H1 (cell line): Measurements from ENCODE around the gene FAM193A. TPM values are rescaled to one million over a fixed set of nuclear protein-coding genes. Genes with fewer than 3 reads are reported as not detected.
A peak's percentile ranks its signal among the peaks of the same experiment; 100 is the strongest.

ENCODE experiments used
- CTCF ChIA-PET: fragments of 300-600 bp; sonication (Branson Sonifier 250); formaldehyde crosslinking; loops from one replicate; lab custom pipeline; 2021; ENCODE audit not compliant: partially characterized antibody; lab: Charles Lee
- POLR2A ChIA-PET: fragments of 300-600 bp; sonication (Branson Sonifier 250); formaldehyde crosslinking; loops from one replicate; lab custom pipeline; 2021; ENCODE audit warnings: inconsistent platforms; ENCODE audit not compliant: partially characterized antibody; lab: Charles Lee
- DNase-seq, 2 experiments: peaks; one replicate each; pipeline versions ENCODE4 v3.0.0 to v3.0.0-alpha.2; 2010 to 2022; ENCODE audit warnings: low spot score in 2 of 2, low read depth in 1 of 2, mixed read lengths in 1 of 2
- FAIRE-seq: peaks from 2 replicates; lab custom pipeline; 2011; peaks lifted over from hg19 to GRCh38; lab: Jason Lieb, UNC
- H2AFZ ChIP-seq: 2 replicates; pipeline ENCODE4 v1.8.1; 2012; ENCODE audit warnings: low read length, inconsistent platforms
- H2AK5ac ChIP-seq: 2 replicates; pipeline ENCODE4 v1.6.1; 2013; ENCODE audit warnings: low read depth, low read length
- H2BK120ac ChIP-seq: replicated peaks from 2 replicates; pipeline ENCODE3; 2013; ENCODE audit warnings: low read depth, low read length, inconsistent platforms
- H2BK12ac ChIP-seq: 2 replicates; pipeline ENCODE4 v1.6.1; 2013; ENCODE audit warnings: low read depth, low read length
- H2BK15ac ChIP-seq: 2 replicates; pipeline ENCODE4 v1.6.1; 2013; ENCODE audit warnings: low read length
- H2BK20ac ChIP-seq: 2 replicates; pipeline ENCODE4 v1.6.1; 2013; ENCODE audit warnings: low read length
- H2BK5ac ChIP-seq: 2 replicates; pipeline ENCODE4 v1.6.1; 2013; ENCODE audit warnings: low read depth, low read length
- H3K14ac ChIP-seq: 2 replicates; pipeline ENCODE4 v1.6.1; 2013; ENCODE audit warnings: inconsistent platforms; ENCODE audit not compliant: insufficient read length
- H3K18ac ChIP-seq: 2 replicates; pipeline ENCODE4 v1.6.1; 2013; ENCODE audit warnings: low read length; ENCODE audit errors: extremely low read depth
- H3K23ac ChIP-seq: 2 replicates; pipeline ENCODE4 v1.6.1; 2013; ENCODE audit warnings: inconsistent platforms; ENCODE audit not compliant: insufficient read length
- H3K23me2 ChIP-seq: 2 replicates; pipeline ENCODE4 v1.6.1; 2013; ENCODE audit warnings: low read depth, low read length
- H3K27ac ChIP-seq: 2 replicates; pipeline ENCODE4 v1.6.1; 2011; ENCODE audit warnings: low read depth, low read length, inconsistent platforms
- H3K27me3 ChIP-seq, 4 experiments: replicated peaks in 1 of 4; 1 replicate in 1 of 4; 2 replicates in 3 of 4; pipeline versions ENCODE4 v1.6.1 to v1.8.1; 2011 to 2013; ENCODE audit warnings: low read length in 3 of 4, mild to moderate bottlenecking in 3 of 4, inconsistent platforms in 2 of 4, mixed read lengths in 2 of 4, moderate library complexity in 1 of 4; ENCODE audit not compliant: control insufficient read depth in 3 of 4, insufficient read depth in 3 of 4; ENCODE audit errors: extremely low read depth in 1 of 4
- H3K36me3 ChIP-seq, 4 experiments: 2 replicates each; pipeline versions ENCODE4 v1.6.1 to v1.8.1; 2011 to 2013; ENCODE audit warnings: mild to moderate bottlenecking in 4 of 4, low read length in 3 of 4, moderate library complexity in 2 of 4, control low read depth in 1 of 4, inconsistent platforms in 1 of 4; ENCODE audit not compliant: insufficient read depth in 4 of 4, control insufficient read depth in 2 of 4
- H3K4ac ChIP-seq: replicated peaks from 2 replicates; pipeline ENCODE3; 2013; ENCODE audit warnings: low read length, low read depth, mixed read lengths, inconsistent platforms; ENCODE audit not compliant: insufficient read length
- H3K4me1 ChIP-seq, 4 experiments: replicated peaks in 1 of 4; 1 replicate in 1 of 4; 2 replicates in 3 of 4; pipeline versions ENCODE4 v1.6.1 to v1.8.1; 2011 to 2013; ENCODE audit warnings: low read length in 3 of 4, inconsistent platforms in 2 of 4, mixed read lengths in 1 of 4; ENCODE audit not compliant: insufficient read depth in 4 of 4, control insufficient read depth in 3 of 4
- H3K4me2 ChIP-seq, 2 experiments: 2 replicates each; pipeline versions ENCODE4 v1.6.1 to v1.8.1; 2011 to 2013; ENCODE audit warnings: low read depth in 2 of 2, low read length in 2 of 2, control low read depth in 1 of 2, inconsistent platforms in 1 of 2, mild to moderate bottlenecking in 1 of 2; ENCODE audit not compliant: insufficient read depth in 1 of 2
- H3K4me3 ChIP-seq, 4 experiments: fragments of 200-600, 300-600 bp in 1 of 4; sonication (generic), shearing (Covaris generic), sonication (Bioruptor Twin) in 1 of 4; 2 replicates each; pipeline versions ENCODE4 v1.5.1 to v1.8.1; 2011 to 2016; ENCODE audit warnings: low read length in 4 of 4, low read depth in 3 of 4, control low read depth in 2 of 4, inconsistent platforms in 2 of 4, mild to moderate bottlenecking in 2 of 4, mixed read lengths in 1 of 4, moderate library complexity in 1 of 4; ENCODE audit not compliant: insufficient read depth in 2 of 4; ENCODE audit errors: extremely low read depth in 1 of 4
- H3K56ac ChIP-seq: replicated peaks from 2 replicates; pipeline ENCODE3; 2013; ENCODE audit warnings: low read depth, mild to moderate bottlenecking, mixed read lengths, low read length, inconsistent platforms; ENCODE audit not compliant: insufficient read length
- H3K79me1 ChIP-seq: 2 replicates; pipeline ENCODE4 v1.6.1; 2013; ENCODE audit warnings: low read depth, low read length, control low read depth
- H3K79me2 ChIP-seq, 2 experiments: 2 replicates each; pipeline versions ENCODE4 v1.6.1 to v1.8.1; 2012 to 2013; ENCODE audit warnings: low read length in 2 of 2, mild to moderate bottlenecking in 2 of 2, inconsistent platforms in 1 of 2; ENCODE audit not compliant: insufficient read depth in 2 of 2, control insufficient read depth in 1 of 2
- H3K9ac ChIP-seq, 4 experiments: replicated peaks in 1 of 4; 1 replicate in 1 of 4; 2 replicates in 3 of 4; pipeline versions ENCODE4 v1.6.1 to v1.8.1; 2011 to 2013; ENCODE audit warnings: low read depth in 3 of 4, low read length in 3 of 4, control low read depth in 2 of 4, mild to moderate bottlenecking in 2 of 4, moderate library complexity in 2 of 4, inconsistent platforms in 1 of 4; ENCODE audit errors: extremely low read depth in 1 of 4
- H3K9me3 ChIP-seq, 2 experiments: 2 replicates each; pipeline versions ENCODE4 v1.6.1 to v1.8.1; 2012 to 2013; ENCODE audit warnings: mild to moderate bottlenecking in 2 of 2, moderate library complexity in 2 of 2, control low read depth in 1 of 2, inconsistent platforms in 1 of 2, low read depth in 1 of 2, low read length in 1 of 2, mixed read lengths in 1 of 2; ENCODE audit not compliant: insufficient read depth in 2 of 2
- H4K20me1 ChIP-seq, 2 experiments: replicated peaks in 1 of 2; 2 replicates each; pipeline versions ENCODE3 to v1.8.1; 2011 to 2013; ENCODE audit warnings: inconsistent platforms in 2 of 2, low read length in 2 of 2, mild to moderate bottlenecking in 1 of 2; ENCODE audit not compliant: insufficient read depth in 2 of 2, control insufficient read depth in 1 of 2
- H4K5ac ChIP-seq: 2 replicates; pipeline ENCODE4 v1.6.1; 2013; ENCODE audit warnings: low read length, low read depth, mixed read lengths, inconsistent platforms; ENCODE audit not compliant: insufficient read length
- H4K8ac ChIP-seq: 2 replicates; pipeline ENCODE4 v1.8.0; 2013; ENCODE audit warnings: mild to moderate bottlenecking, moderate library complexity, low read length, inconsistent platforms; ENCODE audit not compliant: insufficient read depth; ENCODE audit errors: extremely low read depth
- H4K91ac ChIP-seq: replicated peaks from 2 replicates; pipeline ENCODE3; 2013; ENCODE audit warnings: low read length, mixed read lengths, inconsistent platforms; ENCODE audit not compliant: insufficient read length
- POLR2AphosphoS5 ChIP-seq: IDR thresholded peaks from 2 replicates; pipeline ENCODE4 v1.6.1; 2011; ENCODE audit warnings: low read depth, low read length
- USF2 ChIP-seq: IDR thresholded peaks from 2 replicates; pipeline ENCODE4 v1.6.1; 2011; ENCODE audit warnings: low read length, improper control_type of control experiment
- WGBS, 2 experiments: shearing (Covaris generic) in 1 of 2; methylation state at CpG; one replicate each; pipeline versions ENCODE4 v1.1.6 to v1.1.7; 2013 to 2015; ENCODE audit warnings: low lambda C conversion rate in 2 of 2, mixed read lengths in 2 of 2, inconsistent platforms in 1 of 2, low coverage in 1 of 2, missing lambda C conversion rate in 1 of 2; ENCODE audit not compliant: insufficient replicate concordance in 2 of 2, insufficient coverage in 1 of 2, insufficient read length in 1 of 2; ENCODE audit errors: extremely low coverage in 1 of 2, missing lambda C conversion rate in 1 of 2; 5-methylcytosine and 5-hydroxymethylcytosine counted together
- polyA plus RNA-seq, 7 experiments: library from polyadenylated mRNA; depleted of rRNA in 3 of 7; stranded (reverse) in 5 of 7; unstranded in 2 of 7; fragments of >200 nt in 5 of 7; fragments of 200-250 nt in 2 of 7; gene quantifications; 1 replicate in 5 of 7; 2 replicates in 1 of 7; 4 replicates in 1 of 7; pipeline versions ENCODE4 v1.2.1 to v1.2.3, GENCODE V29; 2011 to 2013; ENCODE audit warnings: missing spikeins in 2 of 7, mixed read lengths in 2 of 7
- total RNA-seq: library from RNA; stranded (reverse); fragmentation: NEBNext Ultra II Directional; extraction: Animal tissue kit (Norgen Biotek cat#: 25700); gene quantifications from 2 replicates; pipeline ENCODE4 v1.2.1, GENCODE V29; 2021

The FAM193A gene
- total and polyA plus RNA-seq, 2 of the 8 experiments (the other 6 are each of a cell fraction or from before 2014, with no cell fraction given), result 8.7 to 26.2 TPM

GRCh38 chr4:2515830-2516550 is 20.5 kb upstream of the FAM193A start:
- Histone ChIP-seq H3K27me3 (no peaks in the 10 kb centered on the region), H2BK5ac (no peak overlapping the region), H3K23ac (no peak overlapping the region), H2BK20ac (no peak overlapping the region), H3K4me1 (no peaks in the 10 kb centered on the region), H3K14ac (no peak overlapping the region), H4K5ac (no peak overlapping the region), H3K27ac (no peak overlapping the region), H4K8ac (no peak overlapping the region), H3K79me1 (peaks cover 3% of the 10 kb centered on the region; the same call in 1 of the 2 replicates), H3K9ac (no peak overlapping the region), H3K79me2 (no peaks in the 10 kb centered on the region), H2AFZ (no peak overlapping the region), H3K9me3 (no peaks in the 10 kb centered on the region), H4K20me1 (peaks cover 5 to 9% of the 10 kb centered on the region in 2 experiments), H3K4me3 (no peak overlapping the region), H3K4me2 (no peak overlapping the region), H2BK120ac (no peak overlapping the region), H2BK12ac (no peak overlapping the region), H3K56ac (no peak overlapping the region), H3K4ac (no peak overlapping the region), H3K18ac (no peak overlapping the region), H3K23me2 (no peaks in the 10 kb centered on the region), H2AK5ac (no peak overlapping the region), H2BK15ac (no peak overlapping the region), H4K91ac (no peak overlapping the region), H3K36me3 (peaks cover 21 to 45% (median 36%) of the 10 kb centered on the region in 4 experiments)
- 93% methylated on average over 4 of the region's 4 CpGs; no CpG with 5 or more reads in 1 of the 2 experiments for whole genome bisulfite sequencing, 2 experiments
- TF ChIP-seq USF2, result no peak
- peak; percentile 46; the same call in 1 of the 2 replicates for TF ChIP-seq POLR2AphosphoS5
- POLR2A ChIA-PET, result interaction anchor here (0.9 to 1.7 kb wide), 2 partner anchors 8 to 22 kb away, joined by 3 to 6 read pairs; no protein-coding TSS in a partner anchor
- FAIRE-seq (no peak), DNase-seq (no peak)
- CTCF ChIA-PET, result interaction anchor here (0.6 to 0.7 kb wide), 2 partner anchors 9 to 13 kb away, joined by 3 read pairs; no protein-coding TSS in a partner anchor
